ENCODE data around the gene EFEMP1.

The EFEMP1 gene

GRCh38 chr2:55919574-55919973 is 4.0 kb downstream of the EFEMP1 start:
- TF ChIP-seq CTCF (IDR thresholded peaks at IDR 0.05; ENCODE audit: low read depth, low read length) = no peak
- H3K4me3 ChIP-seq (ENCODE audit: low read depth, low read length) = no peak overlapping the region

- H3K4me3 ChIP-seq (ENCODE audit: low read depth, low read length) = no peak overlapping the region
- no peak for TF ChIP-seq CTCF (IDR thresholded peaks at IDR 0.05; ENCODE audit: low read depth, low read length)
Measured at GRCh38 chr2:55918856-55919255, 4.7 kb downstream of the EFEMP1 start.

- no peak for TF ChIP-seq CTCF (IDR thresholded peaks at IDR 0.05; ENCODE audit: low read depth, low read length)
Measured at GRCh38 chr2:55917713-55918390, 5.7 kb downstream of the EFEMP1 start.

GRCh38 chr2:55917117-55917516 is 6.5 kb downstream of the EFEMP1 start:
- no peak for TF ChIP-seq CTCF (IDR thresholded peaks at IDR 0.05; ENCODE audit: low read depth, low read length)

More at GRCh38 chr2:55917713-55918390, 5.7 kb downstream of the EFEMP1 start:
- H3K4me3 ChIP-seq (ENCODE audit: low read depth, low read length) = no peak overlapping the region

GRCh38 chr2:55916473-55917049 is 7.0 kb downstream of the EFEMP1 start:
- no peak overlapping the region for H3K4me3 ChIP-seq (ENCODE audit: low read depth, low read length)
- TF ChIP-seq CTCF (IDR thresholded peaks at IDR 0.05; ENCODE audit: low read depth, low read length) = no peak

More at GRCh38 chr2:55917117-55917516, 6.5 kb downstream of the EFEMP1 start:
- no peak overlapping the region for H3K4me3 ChIP-seq (ENCODE audit: low read depth, low read length)

- H3K4me3 ChIP-seq (ENCODE audit: low read depth, low read length) = no peak overlapping the region
Measured at GRCh38 chr2:55914786-55915185, 8.8 kb downstream of the EFEMP1 start.

More at GRCh38 chr2:55914786-55915185, 8.8 kb downstream of the EFEMP1 start:
- TF ChIP-seq CTCF (IDR thresholded peaks at IDR 0.05; ENCODE audit: low read depth, low read length) = no peak

Measured in WI38 (cell line).